Measurements from ENCODE around the gene SLC49A3.

- TF ChIP-seq CTCF (IDR thresholded peaks at IDR 0.05) (peak in 6 of 7 experiments; percentile 79 to 99 (median 90)), POLR2AphosphoS5 (IDR thresholded peaks at IDR 0.05) (peak; percentile 88 to 99 (median 95)), POLR2A (IDR thresholded peaks at IDR 0.05) (no peak), EP300 (IDR thresholded peaks at IDR 0.05) (no peak)
Measured at GRCh38 chr4:674172-675035, 14.5 kb downstream of the SLC49A3 start, which contains the start of the genes ATP5ME and MYL5.

Data from stomach (tissue), 4 donors.